ENCODE results near the gene FAM169A. TPM values are rescaled to one million over a fixed set of nuclear protein-coding genes. Genes with fewer than 3 reads are reported as not detected.
"Not testable (repeated sequence)": the region's sequence is repeated elsewhere in the genome, so short reads cannot be mapped to it uniquely, and the experiment has no call there.

FAM169A gene
- polyA plus RNA-seq, 12 donors: 0.58 to 3.2 (median 0.94) TPM; not detected in 2

GRCh38 chr5:74870299-74871067 lies 4.3 kb upstream of the FAM169A start:
- DNase-seq: no peak

DNA sequence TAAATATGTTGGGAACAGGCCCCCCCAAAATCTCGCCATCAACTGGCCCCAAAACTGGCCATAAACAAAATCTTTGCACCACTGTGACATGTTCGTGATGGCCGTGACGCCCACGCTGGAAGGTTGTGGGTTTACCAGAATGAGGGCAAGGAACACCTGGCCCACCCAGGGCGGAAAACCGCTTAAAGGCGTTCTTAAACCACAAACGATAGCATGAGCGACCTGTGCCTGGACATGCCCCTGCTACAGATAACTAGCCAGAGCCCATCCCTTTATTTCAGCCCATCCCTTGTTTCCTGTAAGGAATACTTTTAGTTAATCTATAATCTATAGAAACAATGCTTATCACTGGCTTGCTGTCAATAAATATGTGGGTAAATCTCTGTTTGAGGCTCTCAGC lies 3.2 kb upstream of the FAM169A start:
- not testable (repeated sequence) for DNase-seq

GRCh38 chr5:74866596-74867162 lies 492 bp upstream of the FAM169A start:
- DNase-seq: no peak

DNA sequence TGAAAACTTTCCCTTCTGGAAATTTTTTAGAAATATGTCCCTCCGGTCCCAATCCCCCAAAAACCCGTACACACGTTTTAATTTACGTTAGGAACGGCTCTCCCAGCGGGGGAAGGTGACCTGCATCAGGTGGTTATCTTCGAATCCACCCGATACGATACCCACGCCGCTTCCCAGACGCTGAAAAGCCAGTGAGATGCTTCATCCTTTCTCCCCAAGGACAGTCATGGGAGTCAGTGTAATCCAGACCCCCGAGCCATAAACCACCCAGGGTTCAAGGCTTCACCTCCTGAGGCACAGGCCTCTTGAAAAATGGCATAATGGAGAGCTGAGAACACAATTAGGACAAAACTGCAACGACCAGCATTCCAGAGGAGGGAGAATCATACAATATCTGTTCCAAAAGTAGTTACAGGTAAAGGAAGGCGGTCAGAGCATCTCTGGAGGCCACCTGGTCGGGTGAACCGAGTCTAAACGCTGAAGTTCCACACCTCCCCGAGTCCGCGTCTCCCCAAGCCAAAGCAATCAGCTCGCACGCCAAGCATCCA lies 857 bp downstream of the FAM169A start:
- DNase-seq: no peak

DNA sequence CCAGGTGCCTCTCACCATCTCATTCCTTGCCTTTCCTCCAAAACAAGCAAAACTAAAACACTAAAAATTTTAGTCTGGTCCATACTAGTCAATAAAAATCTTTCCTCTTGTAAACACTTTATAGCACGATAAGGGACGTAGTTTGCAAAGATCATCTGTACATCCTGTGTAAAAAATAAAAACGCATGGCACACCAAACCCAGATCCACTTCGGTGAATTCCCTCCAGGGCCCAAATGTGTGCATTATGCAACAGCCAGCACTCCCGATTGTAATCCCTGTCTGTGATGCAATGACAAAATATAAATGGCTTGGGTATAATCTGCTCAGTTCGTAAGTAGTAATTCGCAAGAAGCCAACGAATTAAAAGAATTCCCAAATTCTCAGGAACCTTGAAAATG lies 1.4 kb downstream of the FAM169A start:
- no peak for DNase-seq

DNA sequence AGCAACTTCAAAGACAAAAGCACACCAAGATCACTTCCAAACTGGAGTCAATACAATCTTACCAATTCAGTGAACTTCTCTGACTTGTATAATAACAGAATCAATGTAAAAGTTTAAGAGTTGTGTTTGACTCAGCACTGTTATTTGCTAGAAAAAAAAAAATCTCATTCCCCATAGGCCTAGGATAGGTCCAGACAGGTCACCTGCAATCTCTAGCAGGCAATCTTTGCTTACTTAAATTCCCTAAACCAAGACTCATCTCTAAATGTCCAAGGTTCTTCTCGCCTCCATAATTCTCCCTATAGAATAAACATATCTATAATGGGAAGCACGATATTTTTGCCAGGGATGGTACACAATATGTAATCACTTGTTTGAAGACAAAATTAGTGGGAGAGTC lies 2.5 kb downstream of the FAM169A start:
- DNase-seq: no peak

DNA sequence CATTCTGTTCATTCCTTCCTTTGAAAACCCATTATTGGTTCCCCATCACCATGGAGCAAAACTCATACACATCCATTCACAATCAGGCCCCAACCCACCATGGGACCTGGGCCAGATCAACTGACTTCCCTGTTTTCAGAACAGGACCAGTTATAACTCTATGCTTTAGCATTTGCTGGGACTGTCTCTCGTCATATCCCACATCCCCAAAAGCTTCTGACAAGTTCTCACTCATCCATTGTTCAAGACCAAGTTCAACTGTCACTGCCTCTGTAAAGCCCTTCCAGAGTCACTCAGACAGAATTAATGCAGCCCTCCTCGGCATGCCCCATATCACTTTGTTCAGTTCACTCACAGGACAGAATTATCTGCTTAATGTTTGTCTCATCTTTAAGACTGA lies 4.0 kb downstream of the FAM169A start:
- DNase-seq: no peak

- DNase-seq: not testable (repeated sequence)
These were observed 9.2 kb downstream of the FAM169A start for GRCh38 chr5:74856975-74857374.

DNA sequence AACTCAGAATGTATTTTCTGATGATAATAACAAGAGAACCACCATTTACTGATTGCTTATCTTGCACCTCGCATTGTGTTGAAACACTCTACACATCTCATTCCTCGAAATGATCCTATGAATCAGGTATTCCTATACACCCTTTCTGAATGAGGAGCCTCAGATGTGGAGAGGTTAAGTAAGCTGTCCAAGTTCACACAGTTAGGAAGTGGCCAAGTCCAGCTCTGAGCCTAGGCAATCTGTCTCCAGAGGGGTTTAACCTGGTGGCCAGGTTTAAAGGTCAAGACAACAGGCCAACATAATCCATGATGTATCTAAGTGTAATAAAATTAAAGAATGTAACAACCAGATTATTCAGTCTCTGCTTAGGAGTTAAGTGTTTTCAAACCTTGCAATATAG lies 12.9 kb downstream of the FAM169A start:
- DNase-seq: no peak

DNA sequence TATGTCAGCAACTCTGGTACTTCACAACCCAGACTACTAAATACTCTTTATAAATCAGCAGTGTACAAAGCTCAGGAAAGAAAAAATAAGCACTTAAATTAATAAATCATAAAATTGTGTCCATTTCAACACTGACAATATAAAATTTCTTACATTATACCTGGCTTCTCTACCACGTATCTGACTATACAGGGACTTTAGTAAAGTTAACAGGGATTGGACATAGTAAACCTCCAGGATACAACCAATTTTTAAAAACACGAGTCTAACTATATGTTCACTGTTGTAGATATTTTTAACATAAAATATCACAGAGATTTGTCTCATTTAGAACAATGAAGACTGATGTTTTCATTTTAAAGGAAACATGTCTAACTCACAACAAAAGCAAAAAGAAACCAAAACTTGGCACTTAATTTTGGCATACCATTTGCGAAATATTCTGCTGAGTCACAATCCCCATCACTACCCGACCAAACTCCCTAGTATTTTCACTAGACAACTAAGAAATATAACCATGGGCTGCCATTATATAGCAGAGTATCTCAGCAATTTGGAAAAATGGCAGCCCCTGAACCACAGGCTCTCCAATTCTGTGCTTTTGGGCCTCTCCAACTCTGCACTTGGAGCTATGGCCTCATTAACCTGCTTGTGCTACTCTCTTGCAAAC lies 14.4 kb downstream of the FAM169A start:
- DNase-seq: no peak

DNA sequence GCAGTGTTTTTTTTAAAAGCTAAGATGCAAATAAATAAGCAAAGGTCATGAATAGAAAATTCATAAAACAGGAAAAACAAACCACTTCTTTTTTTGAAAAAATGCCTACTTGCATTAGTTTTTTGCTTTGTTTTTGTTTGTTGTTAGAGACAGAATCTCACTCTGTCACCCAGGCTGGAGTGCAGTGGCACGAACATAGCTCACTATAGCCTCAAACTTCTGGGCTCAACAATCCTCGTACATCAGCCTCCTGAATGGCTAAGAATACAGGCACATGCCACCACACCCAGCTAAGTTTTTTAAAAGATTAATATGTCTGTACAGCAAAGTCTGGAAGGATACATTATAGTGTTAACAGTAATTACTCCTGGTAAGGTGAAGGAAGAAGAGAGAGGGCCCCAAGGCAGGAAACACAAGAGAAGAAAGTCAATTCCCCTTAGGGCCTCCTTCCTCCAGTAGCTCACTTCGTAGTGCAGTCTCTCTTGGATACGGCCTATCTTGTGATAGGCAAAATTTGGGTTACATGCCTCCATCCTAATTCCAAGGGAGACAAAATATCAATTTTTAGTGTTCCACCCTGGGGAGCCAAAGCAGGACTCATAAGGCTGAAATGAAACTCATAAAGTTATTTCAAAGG lies 15.3 kb downstream of the FAM169A start:
- no peak for DNase-seq

GRCh38 chr5:74850030-74850429 lies 16.2 kb downstream of the FAM169A start:
- DNase-seq: no peak

- no peak for DNase-seq
These were observed 17.6 kb downstream of the FAM169A start for GRCh38 chr5:74848553-74849025.

GRCh38 chr5:74839229-74839628 lies 27.0 kb downstream of the FAM169A start:
- no peak for DNase-seq

GRCh38 chr5:74838262-74838661 lies 27.9 kb downstream of the FAM169A start:
- no peak for DNase-seq

DNA sequence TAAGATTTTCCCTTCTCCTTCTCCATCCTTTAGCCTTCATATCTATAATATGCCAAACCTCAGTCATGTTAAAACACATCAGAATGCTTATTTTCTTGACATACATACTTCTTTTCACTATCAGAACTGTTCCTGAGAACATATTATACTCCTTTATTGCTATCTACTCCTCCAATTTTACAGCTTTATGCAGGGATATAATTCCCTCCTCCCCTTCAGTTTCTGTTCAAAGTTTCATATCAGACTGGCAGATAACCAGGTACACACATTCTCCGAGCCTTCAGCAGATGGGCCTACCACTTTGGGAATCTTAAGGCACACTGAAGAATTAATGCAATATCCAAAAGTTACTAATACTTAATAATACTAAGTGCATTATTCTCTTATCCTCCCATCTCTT lies 29.1 kb downstream of the FAM169A start:
- DNase-seq: no peak

- no peak for DNase-seq
These were observed 32.5 kb downstream of the FAM169A start for GRCh38 chr5:74833537-74834266.

GRCh38 chr5:74829413-74829812 lies 36.8 kb downstream of the FAM169A start:
- DNase-seq: no peak

GRCh38 chr5:74822288-74822687 lies 43.9 kb downstream of the FAM169A start:
- no peak for DNase-seq

DNA sequence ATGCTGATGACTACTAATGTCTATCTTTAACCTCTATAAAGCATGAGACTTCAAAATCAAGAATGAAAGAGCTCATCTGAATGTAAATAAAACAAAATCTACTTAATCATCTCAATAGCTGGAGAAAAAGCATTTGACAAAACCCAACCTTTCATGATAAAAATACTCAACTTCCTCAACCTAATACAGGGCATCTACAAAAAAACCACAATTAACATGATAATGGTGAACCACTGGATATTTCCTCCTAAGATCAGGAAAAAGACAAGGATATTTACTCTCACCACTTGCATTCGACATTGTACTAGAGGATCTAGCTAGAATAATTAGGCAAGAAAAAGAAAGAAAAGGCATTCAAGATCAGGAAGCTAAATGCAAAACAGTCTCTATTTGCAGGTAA lies 49.3 kb downstream of the FAM169A start:
- no peak for DNase-seq

DNA sequence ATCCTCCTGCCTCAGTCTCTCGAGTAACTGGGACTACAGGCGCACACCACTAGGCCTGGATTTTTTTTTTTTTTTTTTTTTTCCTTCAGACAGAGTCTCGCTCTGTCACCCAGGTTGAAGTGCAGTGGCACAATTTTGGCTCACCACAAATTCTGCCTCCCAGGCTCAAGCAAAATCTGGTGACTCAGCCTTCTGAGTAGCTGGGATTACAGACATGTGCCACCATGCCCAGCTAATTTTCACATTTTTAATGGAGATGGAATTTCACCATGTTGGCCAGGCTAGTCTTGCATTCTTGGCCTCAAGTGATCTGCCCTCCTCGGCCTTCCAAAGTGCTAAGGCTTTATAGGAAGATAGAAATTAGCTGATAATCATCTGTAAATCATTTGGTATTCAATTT lies 55.3 kb downstream of the FAM169A start:
- no peak for DNase-seq

DNA sequence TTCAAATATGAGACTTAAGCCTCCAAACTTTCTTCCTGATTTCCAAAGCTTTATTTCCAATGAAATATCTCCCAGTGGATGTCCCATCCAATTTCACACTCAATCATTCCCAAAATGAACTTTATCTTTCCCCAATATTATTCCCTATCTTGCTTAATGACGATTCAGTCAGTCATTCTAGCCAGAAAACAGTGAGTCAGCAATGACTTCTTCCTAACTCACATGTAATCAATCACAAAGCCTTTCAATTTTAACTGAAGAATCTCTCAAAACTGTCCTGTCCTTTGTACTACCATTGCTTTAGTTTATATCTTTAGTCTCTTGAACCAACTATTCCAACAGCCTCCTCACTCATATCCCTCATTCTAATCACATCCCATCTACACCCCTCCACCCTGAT lies 64.2 kb downstream of the FAM169A start:
- DNase-seq: no peak

All from muscle of arm (tissue), 12 donors.